Astrocyte (in vitro differentiated cells and primary cell): ENCODE measurements around the gene NECTIN1. TPM values are rescaled to one million over a fixed set of nuclear protein-coding genes. Genes with fewer than 3 reads are reported as not detected.

Source experiments
- DNase-seq: peaks from one replicate; pipeline ENCODE4 v3.0.0-alpha.2; 2010; ENCODE audit warnings: low read depth
- FAIRE-seq: peaks from 2 replicates; lab custom pipeline; 2011; peaks lifted over from hg19 to GRCh38; lab: Jason Lieb, UNC
- H2AFZ ChIP-seq: 2 replicates; pipeline ENCODE4 v1.6.0; 2012; ENCODE audit warnings: low read depth, low read length, inconsistent platforms
- H3K27ac ChIP-seq: 2 replicates; pipeline ENCODE4 v1.5.1; 2011; ENCODE audit warnings: low read depth, low read length, inconsistent platforms
- H3K27me3 ChIP-seq: 2 replicates; pipeline ENCODE4 v1.6.0; 2011; ENCODE audit warnings: low read length, inconsistent platforms; ENCODE audit not compliant: insufficient read depth
- H3K36me3 ChIP-seq: 2 replicates; pipeline ENCODE4 v1.5.1; 2011; ENCODE audit warnings: low read length, inconsistent platforms; ENCODE audit not compliant: insufficient read depth
- H3K4me1 ChIP-seq: 2 replicates; pipeline ENCODE4 v1.5.1; 2011; ENCODE audit warnings: low read length, inconsistent platforms; ENCODE audit not compliant: insufficient read depth
- H3K4me2 ChIP-seq: 2 replicates; pipeline ENCODE4 v1.6.0; 2012; ENCODE audit warnings: low read length, inconsistent platforms
- H3K4me3 ChIP-seq: 2 replicates; pipeline ENCODE4 v1.5.1; 2011; ENCODE audit warnings: low read depth, mild to moderate bottlenecking, low read length, inconsistent platforms; ENCODE audit not compliant: insufficient read depth
- H3K79me2 ChIP-seq: 2 replicates; pipeline ENCODE4 v1.6.0; 2012; ENCODE audit warnings: mild to moderate bottlenecking, low read length, inconsistent platforms; ENCODE audit not compliant: insufficient read depth
- H3K9ac ChIP-seq: 2 replicates; pipeline ENCODE4 v1.6.0; 2012; ENCODE audit warnings: mild to moderate bottlenecking, low read length, inconsistent platforms
- H3K9me3 ChIP-seq: 2 replicates; pipeline ENCODE4 v1.5.1; 2012; ENCODE audit warnings: low read depth, mild to moderate bottlenecking, low read length, inconsistent platforms; ENCODE audit not compliant: insufficient read depth
- H4K20me1 ChIP-seq: 2 replicates; pipeline ENCODE4 v1.6.0; 2012; ENCODE audit warnings: low read length, inconsistent platforms; ENCODE audit not compliant: insufficient read depth
- H3K27ac Mint-ChIP-seq: one replicate; pipeline ENCODE4 v1.8.0; 2021; ENCODE audit warnings: mild to moderate bottlenecking, mixed read lengths; ENCODE audit not compliant: unreplicated experiment
- H3K27me3 Mint-ChIP-seq: one replicate; pipeline ENCODE4 v1.8.0; 2021; ENCODE audit warnings: low read depth, mixed read lengths; ENCODE audit not compliant: unreplicated experiment
- H3K36me3 Mint-ChIP-seq: one replicate; pipeline ENCODE4 v1.8.0; 2021; ENCODE audit warnings: low read depth, mixed read lengths; ENCODE audit not compliant: unreplicated experiment
- H3K4me1 Mint-ChIP-seq: one replicate; pipeline ENCODE4 v1.8.0; 2021; ENCODE audit warnings: low read depth, mixed read lengths; ENCODE audit not compliant: unreplicated experiment
- H3K4me3 Mint-ChIP-seq: one replicate; pipeline ENCODE4 v1.8.0; 2021; ENCODE audit warnings: mild to moderate bottlenecking, moderate library complexity, mixed read lengths; ENCODE audit not compliant: unreplicated experiment
- H3K9me3 Mint-ChIP-seq: one replicate; pipeline ENCODE4 v1.8.0; 2021; ENCODE audit warnings: mild to moderate bottlenecking, mixed read lengths; ENCODE audit not compliant: unreplicated experiment
- EZH2 ChIP-seq: IDR thresholded peaks from 2 replicates; pipeline ENCODE4 v1.6.1; 2012; ENCODE audit warnings: mild to moderate bottlenecking, low read length, inconsistent platforms; ENCODE audit not compliant: insufficient read depth
- total RNA-seq: library from RNA; stranded (reverse); gene quantifications from 2 replicates; pipeline ENCODE4 v1.2.1, GENCODE V29; 2021
- TF ChIP-seq, protein P1 (sequence below): IDR thresholded peaks from 2 replicates; pipeline ENCODE4 v1.5.1; 2011; ENCODE audit warnings: low read depth, mild to moderate bottlenecking, inconsistent platforms, low read length, moderate library complexity; ENCODE audit not compliant: insufficient read depth

The NECTIN1 gene
- total RNA-seq, 1 donor from 2014 or later, result 17.7 TPM

DNA sequence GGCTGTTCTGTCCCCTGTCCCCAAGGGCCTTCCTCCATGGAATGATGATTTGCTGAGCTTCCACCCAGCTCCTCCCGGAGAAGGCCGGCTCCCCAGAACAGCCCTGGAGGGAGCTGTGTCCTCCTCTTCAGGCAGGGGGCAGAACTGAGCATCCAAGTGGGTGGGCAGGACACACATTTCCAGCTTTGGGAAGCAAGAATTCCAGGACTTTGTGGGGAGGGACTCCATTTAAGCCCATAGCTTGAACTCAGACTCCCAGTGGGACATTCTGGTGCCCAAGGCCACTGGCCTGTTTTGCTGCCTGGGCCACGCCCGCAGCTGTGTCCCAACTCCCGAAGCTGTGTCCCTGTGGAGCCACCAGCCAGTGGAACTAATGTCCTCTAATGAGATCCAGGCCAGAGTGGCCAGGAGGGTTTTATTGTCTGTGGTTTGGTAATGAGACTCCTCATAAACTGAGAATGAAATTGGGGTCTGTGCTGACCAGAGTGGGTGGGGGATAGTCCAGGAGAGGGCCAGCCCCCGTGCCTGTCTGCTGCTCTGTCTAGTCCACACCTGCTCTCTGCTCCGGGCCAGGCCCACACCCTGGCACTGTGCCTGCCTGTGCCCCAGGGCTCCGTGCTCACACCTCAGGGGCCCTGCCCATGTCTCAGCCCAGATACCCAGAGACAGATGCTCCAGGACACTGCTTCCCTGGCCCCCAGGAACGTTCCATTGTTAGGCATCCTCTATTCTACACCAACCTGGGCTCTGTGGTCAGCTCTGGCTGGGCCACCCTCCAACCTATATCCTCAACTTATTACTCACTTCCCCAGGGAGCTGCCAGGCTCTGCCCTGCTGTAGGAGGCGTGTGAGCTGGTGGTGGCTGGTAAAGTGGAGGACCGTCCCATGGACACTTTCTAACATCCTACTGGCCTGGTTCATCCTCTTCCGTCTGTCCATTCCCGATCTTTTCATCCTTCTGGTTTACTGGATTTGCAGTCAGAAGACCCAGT, 7.6 kb downstream of the NECTIN1 start:
- Mint-ChIP-seq H3K4me1 (no peaks in the 10 kb centered on the region), H3K27ac (no peak overlapping the region), H3K36me3 (peaks cover 8% of the 10 kb centered on the region), H3K4me3 (no peak overlapping the region), H3K27me3 (peaks cover 66% of the 10 kb centered on the region), H3K9me3 (no peaks in the 10 kb centered on the region)
- peaks cover 3% of the 10 kb centered on the region for H3K4me1 ChIP-seq
- H3K4me2 ChIP-seq, result no peak overlapping the region
- no peak overlapping the region for H3K4me3 ChIP-seq
- H2AFZ ChIP-seq, result no peak overlapping the region
- FAIRE-seq (no peak), DNase-seq (no peak)
- no peaks in the 10 kb centered on the region for H3K9me3 ChIP-seq
- no peaks in the 10 kb centered on the region for H3K36me3 ChIP-seq
- H3K9ac ChIP-seq, result no peak overlapping the region
- H3K27me3 ChIP-seq, result peaks cover under 1% of the 10 kb centered on the region
- no peak for TF ChIP-seq EZH2
- TF ChIP-seq, protein P1, sequence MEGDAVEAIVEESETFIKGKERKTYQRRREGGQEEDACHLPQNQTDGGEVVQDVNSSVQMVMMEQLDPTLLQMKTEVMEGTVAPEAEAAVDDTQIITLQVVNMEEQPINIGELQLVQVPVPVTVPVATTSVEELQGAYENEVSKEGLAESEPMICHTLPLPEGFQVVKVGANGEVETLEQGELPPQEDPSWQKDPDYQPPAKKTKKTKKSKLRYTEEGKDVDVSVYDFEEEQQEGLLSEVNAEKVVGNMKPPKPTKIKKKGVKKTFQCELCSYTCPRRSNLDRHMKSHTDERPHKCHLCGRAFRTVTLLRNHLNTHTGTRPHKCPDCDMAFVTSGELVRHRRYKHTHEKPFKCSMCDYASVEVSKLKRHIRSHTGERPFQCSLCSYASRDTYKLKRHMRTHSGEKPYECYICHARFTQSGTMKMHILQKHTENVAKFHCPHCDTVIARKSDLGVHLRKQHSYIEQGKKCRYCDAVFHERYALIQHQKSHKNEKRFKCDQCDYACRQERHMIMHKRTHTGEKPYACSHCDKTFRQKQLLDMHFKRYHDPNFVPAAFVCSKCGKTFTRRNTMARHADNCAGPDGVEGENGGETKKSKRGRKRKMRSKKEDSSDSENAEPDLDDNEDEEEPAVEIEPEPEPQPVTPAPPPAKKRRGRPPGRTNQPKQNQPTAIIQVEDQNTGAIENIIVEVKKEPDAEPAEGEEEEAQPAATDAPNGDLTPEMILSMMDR, result no peak
- peaks cover 55% of the 10 kb centered on the region for H3K79me2 ChIP-seq
- no peak overlapping the region for H3K27ac ChIP-seq
- H4K20me1 ChIP-seq, result peaks cover 98% of the 10 kb centered on the region

DNA sequence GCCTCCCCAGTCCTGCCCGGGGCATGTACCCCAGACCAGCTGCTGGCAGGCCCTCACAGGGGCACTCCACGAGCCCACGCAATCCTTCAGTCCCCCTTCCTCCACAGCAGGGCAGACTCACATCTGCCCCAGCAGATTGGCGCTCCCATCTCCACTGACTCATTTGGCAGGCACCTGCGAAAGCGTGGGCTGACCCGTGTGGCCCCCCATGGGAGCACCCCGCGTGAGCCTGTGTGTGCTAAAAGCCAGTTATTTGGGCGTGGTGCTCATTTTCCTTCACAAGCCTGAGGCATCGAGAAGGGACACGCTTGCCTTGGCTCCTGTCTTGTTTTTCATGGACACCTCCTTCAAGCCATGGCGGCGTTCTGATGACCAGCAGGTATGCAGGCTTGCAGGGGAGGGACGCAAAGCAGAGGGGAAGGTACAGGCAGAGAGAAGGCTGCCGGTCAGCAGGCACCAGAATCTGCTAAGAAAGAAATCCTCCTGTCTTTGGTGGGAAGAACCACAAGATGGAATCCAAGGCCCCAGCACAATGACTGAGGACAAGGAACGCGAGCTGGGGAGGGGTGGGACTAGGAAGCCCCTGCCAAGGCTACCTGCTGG, 8.6 kb downstream of the NECTIN1 start:
- H3K9me3 ChIP-seq, result no peaks in the 10 kb centered on the region
- TF ChIP-seq, protein P1, result no peak
- TF ChIP-seq EZH2, result no peak
- H3K4me3 ChIP-seq, result no peak overlapping the region
- no peak overlapping the region for H2AFZ ChIP-seq
- Mint-ChIP-seq H3K9me3 (no peaks in the 10 kb centered on the region), H3K27ac (no peak overlapping the region), H3K4me1 (no peaks in the 10 kb centered on the region), H3K27me3 (peaks cover 59% of the 10 kb centered on the region), H3K4me3 (no peak overlapping the region), H3K36me3 (peaks cover 8% of the 10 kb centered on the region)
- peaks cover 97% of the 10 kb centered on the region for H4K20me1 ChIP-seq
- H3K79me2 ChIP-seq, result peaks cover 51% of the 10 kb centered on the region
- H3K36me3 ChIP-seq, result no peaks in the 10 kb centered on the region
- no peak for DNase-seq
- peaks cover 2% of the 10 kb centered on the region for H3K4me1 ChIP-seq
- no peak overlapping the region for H3K27ac ChIP-seq
- FAIRE-seq, result no peak
- H3K4me2 ChIP-seq, result no peak overlapping the region
- H3K9ac ChIP-seq, result no peak overlapping the region
- no peaks in the 10 kb centered on the region for H3K27me3 ChIP-seq
